H1 (cell line): ENCODE data around the gene EGR4. TPM values are rescaled to one million over a fixed set of nuclear protein-coding genes. Genes with fewer than 3 reads are reported as not detected.

Experiments used
- CTCF ChIA-PET: fragments of 300-600 bp; sonication (Branson Sonifier 250); formaldehyde crosslinking; loops from one replicate; lab custom pipeline; 2021; ENCODE audit not compliant: partially characterized antibody; lab: Charles Lee
- POLR2A ChIA-PET: fragments of 300-600 bp; sonication (Branson Sonifier 250); formaldehyde crosslinking; loops from one replicate; lab custom pipeline; 2021; ENCODE audit warnings: inconsistent platforms; ENCODE audit not compliant: partially characterized antibody; lab: Charles Lee
- DNase-seq, 2 experiments: peaks; one replicate each; pipeline versions ENCODE4 v3.0.0 to v3.0.0-alpha.2; 2010 to 2022; ENCODE audit warnings: low spot score in 2 of 2, low read depth in 1 of 2, mixed read lengths in 1 of 2
- FAIRE-seq: peaks from 2 replicates; lab custom pipeline; 2011; peaks lifted over from hg19 to GRCh38; lab: Jason Lieb, UNC
- H2AFZ ChIP-seq: 2 replicates; pipeline ENCODE4 v1.8.1; 2012; ENCODE audit warnings: low read length, inconsistent platforms
- H2AK5ac ChIP-seq: 2 replicates; pipeline ENCODE4 v1.6.1; 2013; ENCODE audit warnings: low read depth, low read length
- H2BK120ac ChIP-seq: replicated peaks from 2 replicates; pipeline ENCODE3; 2013; ENCODE audit warnings: low read depth, low read length, inconsistent platforms
- H2BK12ac ChIP-seq: 2 replicates; pipeline ENCODE4 v1.6.1; 2013; ENCODE audit warnings: low read depth, low read length
- H2BK15ac ChIP-seq: 2 replicates; pipeline ENCODE4 v1.6.1; 2013; ENCODE audit warnings: low read length
- H2BK20ac ChIP-seq: 2 replicates; pipeline ENCODE4 v1.6.1; 2013; ENCODE audit warnings: low read length
- H2BK5ac ChIP-seq: 2 replicates; pipeline ENCODE4 v1.6.1; 2013; ENCODE audit warnings: low read depth, low read length
- H3K14ac ChIP-seq: 2 replicates; pipeline ENCODE4 v1.6.1; 2013; ENCODE audit warnings: inconsistent platforms; ENCODE audit not compliant: insufficient read length
- H3K18ac ChIP-seq: 2 replicates; pipeline ENCODE4 v1.6.1; 2013; ENCODE audit warnings: low read length; ENCODE audit errors: extremely low read depth
- H3K23ac ChIP-seq: 2 replicates; pipeline ENCODE4 v1.6.1; 2013; ENCODE audit warnings: inconsistent platforms; ENCODE audit not compliant: insufficient read length
- H3K23me2 ChIP-seq: 2 replicates; pipeline ENCODE4 v1.6.1; 2013; ENCODE audit warnings: low read depth, low read length
- H3K27ac ChIP-seq: 2 replicates; pipeline ENCODE4 v1.6.1; 2011; ENCODE audit warnings: low read depth, low read length, inconsistent platforms
- H3K27me3 ChIP-seq, 4 experiments: replicated peaks in 1 of 4; 1 replicate in 1 of 4; 2 replicates in 3 of 4; pipeline versions ENCODE4 v1.6.1 to v1.8.1; 2011 to 2013; ENCODE audit warnings: low read length in 3 of 4, mild to moderate bottlenecking in 3 of 4, inconsistent platforms in 2 of 4, mixed read lengths in 2 of 4, moderate library complexity in 1 of 4; ENCODE audit not compliant: control insufficient read depth in 3 of 4, insufficient read depth in 3 of 4; ENCODE audit errors: extremely low read depth in 1 of 4
- H3K36me3 ChIP-seq, 4 experiments: 2 replicates each; pipeline versions ENCODE4 v1.6.1 to v1.8.1; 2011 to 2013; ENCODE audit warnings: mild to moderate bottlenecking in 4 of 4, low read length in 3 of 4, moderate library complexity in 2 of 4, control low read depth in 1 of 4, inconsistent platforms in 1 of 4; ENCODE audit not compliant: insufficient read depth in 4 of 4, control insufficient read depth in 2 of 4
- H3K4ac ChIP-seq: replicated peaks from 2 replicates; pipeline ENCODE3; 2013; ENCODE audit warnings: low read length, low read depth, mixed read lengths, inconsistent platforms; ENCODE audit not compliant: insufficient read length
- H3K4me1 ChIP-seq, 4 experiments: replicated peaks in 1 of 4; 1 replicate in 1 of 4; 2 replicates in 3 of 4; pipeline versions ENCODE4 v1.6.1 to v1.8.1; 2011 to 2013; ENCODE audit warnings: low read length in 3 of 4, inconsistent platforms in 2 of 4, mixed read lengths in 1 of 4; ENCODE audit not compliant: insufficient read depth in 4 of 4, control insufficient read depth in 3 of 4
- H3K4me2 ChIP-seq, 2 experiments: 2 replicates each; pipeline versions ENCODE4 v1.6.1 to v1.8.1; 2011 to 2013; ENCODE audit warnings: low read depth in 2 of 2, low read length in 2 of 2, control low read depth in 1 of 2, inconsistent platforms in 1 of 2, mild to moderate bottlenecking in 1 of 2; ENCODE audit not compliant: insufficient read depth in 1 of 2
- H3K4me3 ChIP-seq, 4 experiments: fragments of 200-600, 300-600 bp in 1 of 4; sonication (generic), shearing (Covaris generic), sonication (Bioruptor Twin) in 1 of 4; 2 replicates each; pipeline versions ENCODE4 v1.5.1 to v1.8.1; 2011 to 2016; ENCODE audit warnings: low read length in 4 of 4, low read depth in 3 of 4, control low read depth in 2 of 4, inconsistent platforms in 2 of 4, mild to moderate bottlenecking in 2 of 4, mixed read lengths in 1 of 4, moderate library complexity in 1 of 4; ENCODE audit not compliant: insufficient read depth in 2 of 4; ENCODE audit errors: extremely low read depth in 1 of 4
- H3K56ac ChIP-seq: replicated peaks from 2 replicates; pipeline ENCODE3; 2013; ENCODE audit warnings: low read depth, mild to moderate bottlenecking, mixed read lengths, low read length, inconsistent platforms; ENCODE audit not compliant: insufficient read length
- H3K79me1 ChIP-seq: 2 replicates; pipeline ENCODE4 v1.6.1; 2013; ENCODE audit warnings: low read depth, low read length, control low read depth
- H3K79me2 ChIP-seq, 2 experiments: 2 replicates each; pipeline versions ENCODE4 v1.6.1 to v1.8.1; 2012 to 2013; ENCODE audit warnings: low read length in 2 of 2, mild to moderate bottlenecking in 2 of 2, inconsistent platforms in 1 of 2; ENCODE audit not compliant: insufficient read depth in 2 of 2, control insufficient read depth in 1 of 2
- H3K9ac ChIP-seq, 4 experiments: replicated peaks in 1 of 4; 1 replicate in 1 of 4; 2 replicates in 3 of 4; pipeline versions ENCODE4 v1.6.1 to v1.8.1; 2011 to 2013; ENCODE audit warnings: low read depth in 3 of 4, low read length in 3 of 4, control low read depth in 2 of 4, mild to moderate bottlenecking in 2 of 4, moderate library complexity in 2 of 4, inconsistent platforms in 1 of 4; ENCODE audit errors: extremely low read depth in 1 of 4
- H3K9me3 ChIP-seq, 2 experiments: 2 replicates each; pipeline versions ENCODE4 v1.6.1 to v1.8.1; 2012 to 2013; ENCODE audit warnings: mild to moderate bottlenecking in 2 of 2, moderate library complexity in 2 of 2, control low read depth in 1 of 2, inconsistent platforms in 1 of 2, low read depth in 1 of 2, low read length in 1 of 2, mixed read lengths in 1 of 2; ENCODE audit not compliant: insufficient read depth in 2 of 2
- H4K20me1 ChIP-seq, 2 experiments: replicated peaks in 1 of 2; 2 replicates each; pipeline versions ENCODE3 to v1.8.1; 2011 to 2013; ENCODE audit warnings: inconsistent platforms in 2 of 2, low read length in 2 of 2, mild to moderate bottlenecking in 1 of 2; ENCODE audit not compliant: insufficient read depth in 2 of 2, control insufficient read depth in 1 of 2
- H4K5ac ChIP-seq: 2 replicates; pipeline ENCODE4 v1.6.1; 2013; ENCODE audit warnings: low read length, low read depth, mixed read lengths, inconsistent platforms; ENCODE audit not compliant: insufficient read length
- H4K8ac ChIP-seq: 2 replicates; pipeline ENCODE4 v1.8.0; 2013; ENCODE audit warnings: mild to moderate bottlenecking, moderate library complexity, low read length, inconsistent platforms; ENCODE audit not compliant: insufficient read depth; ENCODE audit errors: extremely low read depth
- H4K91ac ChIP-seq: replicated peaks from 2 replicates; pipeline ENCODE3; 2013; ENCODE audit warnings: low read length, mixed read lengths, inconsistent platforms; ENCODE audit not compliant: insufficient read length
- CBX5 ChIP-seq: fragments of 300-800, 300-1000 bp; sonication (generic); IDR thresholded peaks from 2 replicates; pipeline ENCODE4 v1.7.1; 2016; ENCODE audit warnings: antibody characterized with exemption, low read length, low read depth
- CHD1 ChIP-seq: IDR thresholded peaks from 2 replicates; pipeline ENCODE4 v1.6.1; 2012; ENCODE audit warnings: low read depth, low read length, improper control_type of control experiment
- HDAC2 ChIP-seq, 2 experiments: fragments of 300-600 bp in 1 of 2; sonication (generic) in 1 of 2; IDR thresholded peaks; 2 replicates each; pipeline ENCODE4 v1.6.1; 2011 to 2012; ENCODE audit warnings: low read depth in 2 of 2, low read length in 2 of 2, mild to moderate bottlenecking in 2 of 2, moderate library complexity in 2 of 2, borderline replicate concordance in 1 of 2, inconsistent platforms in 1 of 2
- KDM1A ChIP-seq: fragments of 200-600, 300-600 bp; sonication (generic); IDR thresholded peaks from 2 replicates; pipeline ENCODE4 v1.7.1; 2016; ENCODE audit warnings: mild to moderate bottlenecking, low read length, borderline replicate concordance
- KDM5A ChIP-seq: fragments of 200-600 bp; IDR thresholded peaks from 2 replicates; pipeline ENCODE4 v1.7.1; 2012; ENCODE audit warnings: mild to moderate bottlenecking, low read length, inconsistent platforms, mixed read lengths
- NANOG ChIP-seq: IDR thresholded peaks from 2 replicates; pipeline ENCODE4 v1.6.1; 2011; ENCODE audit warnings: low read length, low read depth, mild to moderate bottlenecking, inconsistent platforms; ENCODE audit not compliant: insufficient read depth, poor library complexity, severe bottlenecking
- NRF1 ChIP-seq: IDR thresholded peaks from 2 replicates; pipeline ENCODE4 v1.6.1; 2011; ENCODE audit warnings: mild to moderate bottlenecking, low read depth, low read length, improper control_type of control experiment
- RFX5 ChIP-seq: IDR thresholded peaks from 2 replicates; pipeline ENCODE4 v1.6.1; 2011; ENCODE audit warnings: low read depth, low read length, improper control_type of control experiment, borderline replicate concordance
- RNF2 ChIP-seq: fragments of 200-900, 300-1000 bp; sonication (generic); IDR thresholded peaks from 2 replicates; pipeline ENCODE4 v1.7.1; 2016; ENCODE audit warnings: borderline replicate concordance, low read depth, mild to moderate bottlenecking, antibody characterized with exemption, low read length; ENCODE audit not compliant: poor library complexity, severe bottlenecking; ENCODE audit errors: missing control alignments
- SAP30 ChIP-seq: fragments of 300-600 bp; sonication (generic); IDR thresholded peaks from 2 replicates; pipeline ENCODE4 v1.7.1; 2012; ENCODE audit warnings: low read length, moderate library complexity, mild to moderate bottlenecking, inconsistent platforms; ENCODE audit not compliant: insufficient read depth, insufficient replicate concordance
- SIX5 ChIP-seq: IDR thresholded peaks from 2 replicates; pipeline ENCODE4 v1.6.1; 2011; ENCODE audit warnings: mild to moderate bottlenecking, low read depth, low read length
- SUZ12 ChIP-seq: fragments of 200-600 bp; sonication (generic); IDR thresholded peaks from 2 replicates; pipeline ENCODE4 v1.6.1; 2012; ENCODE audit warnings: mild to moderate bottlenecking, inconsistent platforms, low read length, moderate library complexity, mixed read lengths
- ZNF274 ChIP-seq: IDR thresholded peaks from 2 replicates; pipeline ENCODE4 v1.7.0; 2012; ENCODE audit warnings: low read length, borderline replicate concordance; ENCODE audit errors: extremely low read depth
- WGBS, 2 experiments: shearing (Covaris generic) in 1 of 2; methylation state at CpG; one replicate each; pipeline versions ENCODE4 v1.1.6 to v1.1.7; 2013 to 2015; ENCODE audit warnings: low lambda C conversion rate in 2 of 2, mixed read lengths in 2 of 2, inconsistent platforms in 1 of 2, low coverage in 1 of 2, missing lambda C conversion rate in 1 of 2; ENCODE audit not compliant: insufficient replicate concordance in 2 of 2, insufficient coverage in 1 of 2, insufficient read length in 1 of 2; ENCODE audit errors: extremely low coverage in 1 of 2, missing lambda C conversion rate in 1 of 2; 5-methylcytosine and 5-hydroxymethylcytosine counted together
- polyA plus RNA-seq, 7 experiments: library from polyadenylated mRNA; depleted of rRNA in 3 of 7; stranded (reverse) in 5 of 7; unstranded in 2 of 7; fragments of >200 nt in 5 of 7; fragments of 200-250 nt in 2 of 7; gene quantifications; 1 replicate in 5 of 7; 2 replicates in 1 of 7; 4 replicates in 1 of 7; pipeline versions ENCODE4 v1.2.1 to v1.2.3, GENCODE V29; 2011 to 2013; ENCODE audit warnings: missing spikeins in 2 of 7, mixed read lengths in 2 of 7
- total RNA-seq: library from RNA; stranded (reverse); fragmentation: NEBNext Ultra II Directional; extraction: Animal tissue kit (Norgen Biotek cat#: 25700); gene quantifications from 2 replicates; pipeline ENCODE4 v1.2.1, GENCODE V29; 2021

EGR4 gene
- total and polyA plus RNA-seq, 2 of the 8 experiments (the other 6 are each of a cell fraction or from before 2014, with no cell fraction given), result 0.20 TPM; not detected in 1

- H2BK15ac ChIP-seq, result no peak overlapping the region
- no peak overlapping the region for H4K91ac ChIP-seq
- H3K27me3 ChIP-seq, result peaks cover 0 to 1% (median under 1%) of the 10 kb centered on the region in 4 experiments; a peak in 4 of 7 replicates
- H3K23me2 ChIP-seq, result peaks cover 14% of the 10 kb centered on the region
- H3K14ac ChIP-seq, result no peak overlapping the region
- H2BK12ac ChIP-seq, result no peak overlapping the region
- H3K4me3 ChIP-seq, result no peak overlapping the region
- H2BK20ac ChIP-seq, result no peak overlapping the region
- POLR2A ChIA-PET, result interaction anchor here (0.9 to 1.5 kb wide), 5 partner anchors 9 to 46 kb away, joined by 3 to 8 read pairs (median 3); partner anchors contain the start of gene CCT7
- H2AK5ac ChIP-seq, result no peak overlapping the region
- H3K9ac ChIP-seq, result no peak overlapping the region
- no peak overlapping the region for H3K4ac ChIP-seq
- H4K20me1 ChIP-seq, result peaks cover 4 to 24% of the 10 kb centered on the region in 2 experiments
- H3K9me3 ChIP-seq, result no peaks in the 10 kb centered on the region
- no peak overlapping the region for H2BK120ac ChIP-seq
- H3K79me2 ChIP-seq, result peaks cover 0 to 30% of the 10 kb centered on the region in 2 experiments; a peak in 2 of 4 replicates
- H3K4me1 ChIP-seq, result peaks cover 0 to 12% (median 6%) of the 10 kb centered on the region in 4 experiments; a peak in 6 of 7 replicates
- H3K23ac ChIP-seq, result no peak overlapping the region
- H2BK5ac ChIP-seq, result no peak overlapping the region
- H3K56ac ChIP-seq, result no peak overlapping the region
- DNase-seq, result no peak
- no peak overlapping the region for H4K8ac ChIP-seq
- H2AFZ ChIP-seq, result no peak overlapping the region
- H3K4me2 ChIP-seq, result no peak overlapping the region
- no peak overlapping the region for H3K18ac ChIP-seq
- no peak for FAIRE-seq
- WGBS, 2 experiments, result 78% methylated on average over 9 of the region's 9 CpGs; no CpG with 5 or more reads in 1 of the 2 experiments
- peaks cover 0 to 7% (median 0%) of the 10 kb centered on the region in 4 experiments; a peak in 1 of 8 replicates for H3K36me3 ChIP-seq
- CTCF ChIA-PET, result interaction anchor here (1.0 to 13.4 kb wide), 6 partner anchors 8 to 68 kb away, joined by 3 to 122 read pairs (median 4); partner anchors contain the start of gene EGR4
- no peak overlapping the region for H3K27ac ChIP-seq
- TF ChIP-seq CBX5 (no peak), KDM5A (no peak), SIX5 (no peak), SUZ12 (no peak), RNF2 (no peak), ZNF274 (no peak), SAP30 (no peak), CHD1 (no peak), RFX5 (no peak), KDM1A (no peak), NANOG (no peak), HDAC2 (IDR thresholded peaks at IDR 0.05; ENCODE audit: borderline replicate concordance in 1 of 2, low read depth in 2 of 2, low read length in 2 of 2) (no peak), NRF1 (no peak)
- TF ChIP-seq, all 59 proteins: peak for 0
- Histone ChIP-seq H3K79me1 (peaks cover 19% of the 10 kb centered on the region), H4K5ac (no peak overlapping the region)
Observed at GRCh38 chr2:73279852-73280251, 13.5 kb downstream of the EGR4 start.
